GM06990 (cell line): Measurements from ENCODE around the gene NAA38.

Experiments
- DNase-seq: peaks from one replicate; pipeline ENCODE4 v3.0.0-alpha.2; 2011; ENCODE audit not compliant: insufficient read length; ENCODE audit errors: extremely low read depth
- H3K27me3 ChIP-seq: replicated peaks from 2 replicates; pipeline ENCODE4 v1.6.0; 2011; ENCODE audit warnings: low read length; ENCODE audit not compliant: control insufficient read depth, insufficient read depth
- H3K36me3 ChIP-seq: 2 replicates; pipeline ENCODE4 v1.5.1; 2011; ENCODE audit warnings: low read length; ENCODE audit not compliant: control insufficient read depth, insufficient read depth
- H3K4me3 ChIP-seq: replicated peaks from 2 replicates; pipeline ENCODE4 v1.5.1; 2011; ENCODE audit warnings: low read depth, mild to moderate bottlenecking, control low read depth, low read length
- CTCF ChIP-seq: IDR thresholded peaks from 2 replicates; pipeline ENCODE4 v1.5.1; 2011; ENCODE audit warnings: low read length, control low read depth, mild to moderate bottlenecking, inconsistent platforms; ENCODE audit not compliant: insufficient read depth, poor library complexity, severe bottlenecking

Gene NAA38

GRCh38 chr17:7833795-7834541, 23.4 kb downstream of the NAA38 start, which contains the start of gene KDM6B:
KDM6B (plus strand) TSS chr17:7834217; CDS start chr17:7845555, 11,338 bp downstream.
- H3K27me3 ChIP-seq: peaks cover 2% of the 10 kb centered on the region

GRCh38 chr17:7833011-7833794, 24.2 kb downstream of the NAA38 start:
- no peak for TF ChIP-seq CTCF
- H3K27me3 ChIP-seq: peaks cover 2% of the 10 kb centered on the region
- H3K4me3 ChIP-seq: peak overlapping the region; percentile 81; the same call in 1 of the 2 replicates
- DNase-seq: no peak
- H3K36me3 ChIP-seq: no peaks in the 10 kb centered on the region

More at GRCh38 chr17:7833795-7834541, 23.4 kb downstream of the NAA38 start, which contains the start of gene KDM6B:
- Histone ChIP-seq H3K36me3 (no peaks in the 10 kb centered on the region), H3K4me3 (peak within 1 kb of the TSS; percentile 81)
- DNase-seq: peak; percentile 89
- no peak for TF ChIP-seq CTCF

GRCh38 chr17:7832431-7832830, 24.9 kb downstream of the NAA38 start:
- TF ChIP-seq CTCF: no peak
- no peak overlapping the region for H3K4me3 ChIP-seq
- no peaks in the 10 kb centered on the region for H3K36me3 ChIP-seq
- H3K27me3 ChIP-seq: peaks cover 2% of the 10 kb centered on the region
- DNase-seq: no peak

- no peaks in the 10 kb centered on the region for H3K36me3 ChIP-seq
Observed at GRCh38 chr17:7831233-7831632, 26.1 kb downstream of the NAA38 start.

GRCh38 chr17:7830616-7831015, 26.7 kb downstream of the NAA38 start:
- Histone ChIP-seq H3K4me3 (no peak overlapping the region), H3K27me3 (peaks cover 2% of the 10 kb centered on the region), H3K36me3 (no peaks in the 10 kb centered on the region)
- no peak for TF ChIP-seq CTCF
- no peak for DNase-seq

More at GRCh38 chr17:7831233-7831632, 26.1 kb downstream of the NAA38 start:
- TF ChIP-seq CTCF: no peak
- Histone ChIP-seq H3K4me3 (no peak overlapping the region), H3K27me3 (peaks cover 2% of the 10 kb centered on the region)
- DNase-seq: no peak
